ENCODE measurements around the gene CHRDL1.

Gene CHRDL1, protein sequence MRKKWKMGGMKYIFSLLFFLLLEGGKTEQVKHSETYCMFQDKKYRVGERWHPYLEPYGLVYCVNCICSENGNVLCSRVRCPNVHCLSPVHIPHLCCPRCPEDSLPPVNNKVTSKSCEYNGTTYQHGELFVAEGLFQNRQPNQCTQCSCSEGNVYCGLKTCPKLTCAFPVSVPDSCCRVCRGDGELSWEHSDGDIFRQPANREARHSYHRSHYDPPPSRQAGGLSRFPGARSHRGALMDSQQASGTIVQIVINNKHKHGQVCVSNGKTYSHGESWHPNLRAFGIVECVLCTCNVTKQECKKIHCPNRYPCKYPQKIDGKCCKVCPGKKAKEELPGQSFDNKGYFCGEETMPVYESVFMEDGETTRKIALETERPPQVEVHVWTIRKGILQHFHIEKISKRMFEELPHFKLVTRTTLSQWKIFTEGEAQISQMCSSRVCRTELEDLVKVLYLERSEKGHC

DNA sequence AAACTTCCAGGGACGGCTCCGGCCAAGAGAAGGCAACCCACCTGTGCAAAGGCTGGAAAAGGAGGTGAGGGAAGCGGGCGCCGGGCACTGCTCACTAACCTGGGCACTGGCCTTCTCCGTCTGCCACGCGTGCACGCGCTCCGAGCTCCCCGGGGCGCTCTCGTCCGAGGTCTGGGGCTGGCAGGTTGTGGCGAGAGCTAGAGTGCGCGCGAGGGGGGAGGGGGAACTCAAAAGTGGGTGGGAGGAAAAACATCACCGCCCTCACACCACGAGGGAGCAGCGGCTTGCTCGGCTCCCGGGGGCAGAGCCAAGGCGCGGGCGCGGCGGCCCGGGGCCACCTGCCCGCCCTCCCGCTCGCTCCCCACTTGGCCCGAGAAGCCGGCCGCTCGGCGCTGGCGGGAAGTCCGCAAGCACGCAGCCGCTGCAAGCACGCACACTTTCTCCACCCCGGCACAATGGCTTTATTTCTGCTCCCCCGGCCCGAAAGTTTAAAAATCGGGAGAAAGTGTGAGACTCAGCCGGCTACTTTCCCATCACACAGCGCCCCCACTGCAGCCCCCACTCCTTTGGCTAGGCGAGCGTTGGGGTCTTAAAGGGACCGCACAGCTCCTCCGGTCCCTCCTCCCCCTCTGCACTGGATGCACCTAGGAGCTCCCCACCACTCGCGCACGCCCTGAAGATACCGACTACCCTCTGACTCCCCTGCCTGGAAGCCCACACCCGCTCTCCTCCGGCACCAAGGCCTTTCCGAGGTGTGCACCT is at the start of gene CHRDL1:
Gene CHRDL1, minus strand, starts transcription at position 173 of the 762 bp plus-strand sequence. CDS start 3,636 bp downstream, outside the sequence.
- TF ChIP-seq GATA3 (IDR thresholded peaks at IDR 0.05; ENCODE audit: low read depth, low read length) = no peak
- TF ChIP-seq GATA2 (IDR thresholded peaks at IDR 0.05; ENCODE audit: low read depth, low read length) = no peak

DNA sequence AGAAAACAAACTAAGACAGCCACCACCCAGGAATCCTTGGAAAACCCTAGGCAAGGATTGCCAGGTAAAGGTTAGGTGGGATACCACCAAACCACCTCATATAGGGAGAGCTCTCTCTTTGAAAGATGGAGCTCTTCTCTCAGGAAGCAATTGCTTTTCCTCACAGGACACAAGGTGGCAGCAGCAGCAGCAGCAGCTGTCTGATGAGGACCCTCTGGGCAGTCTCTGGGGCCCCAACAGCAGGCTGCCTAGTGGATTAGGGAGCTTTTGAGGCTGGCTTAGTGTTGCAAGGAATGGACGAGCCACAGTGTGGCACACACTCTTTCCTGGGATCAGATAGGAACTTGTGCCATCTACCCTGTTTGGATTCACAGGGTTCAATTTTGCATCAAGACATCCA is 41.4 kb upstream of the CHRDL1 start:
- TF ChIP-seq GATA2 (IDR thresholded peaks at IDR 0.05; ENCODE audit: low read depth, low read length) (no peak), GATA3 (IDR thresholded peaks at IDR 0.05; ENCODE audit: low read depth, low read length) (no peak)

DNA sequence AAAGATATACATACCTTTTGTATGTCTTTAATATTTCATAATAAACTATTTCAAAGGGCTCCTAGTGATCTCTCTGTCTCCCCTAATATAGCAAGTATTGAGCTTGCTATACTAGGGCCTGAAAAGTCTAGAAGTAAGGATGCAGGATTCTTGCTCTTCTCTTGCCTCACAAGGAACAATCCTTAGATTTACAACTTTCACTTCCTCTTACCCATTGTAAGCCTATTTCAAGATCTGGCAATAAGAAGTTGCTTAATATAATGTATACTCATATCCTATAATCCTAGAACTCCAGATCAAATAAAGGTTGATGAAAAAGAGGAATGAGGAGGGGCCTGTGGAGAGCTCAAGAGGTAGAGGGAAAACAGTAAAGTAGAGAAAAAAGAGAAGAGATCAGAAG is 40.8 kb upstream of the CHRDL1 start:
- TF ChIP-seq GATA3 (IDR thresholded peaks at IDR 0.05; ENCODE audit: low read depth, low read length) (no peak), GATA2 (IDR thresholded peaks at IDR 0.05; ENCODE audit: low read depth, low read length) (no peak)

DNA sequence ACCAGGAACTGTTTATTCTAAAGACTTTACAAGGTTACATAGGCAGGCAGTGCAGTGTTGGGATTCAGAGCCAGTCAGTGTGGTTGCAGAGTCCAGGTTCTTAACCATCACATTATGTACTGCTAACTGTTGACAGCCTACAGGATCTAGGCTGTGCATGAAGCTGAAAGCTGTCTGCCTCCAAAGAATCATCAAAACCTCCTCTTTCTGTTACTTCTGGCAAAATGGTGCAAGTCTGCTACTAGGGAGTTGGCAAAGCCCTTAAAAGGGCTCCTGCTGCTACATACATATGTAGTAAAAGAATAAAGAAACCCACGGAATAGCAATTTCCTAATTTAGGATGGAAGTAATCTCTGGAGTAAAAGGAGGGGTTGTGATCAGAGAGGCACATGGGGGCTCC is 40.4 kb upstream of the CHRDL1 start:
- no peak for TF ChIP-seq GATA3 (IDR thresholded peaks at IDR 0.05; ENCODE audit: low read depth, low read length)
- TF ChIP-seq GATA2 (IDR thresholded peaks at IDR 0.05; ENCODE audit: low read depth, low read length) = no peak

DNA sequence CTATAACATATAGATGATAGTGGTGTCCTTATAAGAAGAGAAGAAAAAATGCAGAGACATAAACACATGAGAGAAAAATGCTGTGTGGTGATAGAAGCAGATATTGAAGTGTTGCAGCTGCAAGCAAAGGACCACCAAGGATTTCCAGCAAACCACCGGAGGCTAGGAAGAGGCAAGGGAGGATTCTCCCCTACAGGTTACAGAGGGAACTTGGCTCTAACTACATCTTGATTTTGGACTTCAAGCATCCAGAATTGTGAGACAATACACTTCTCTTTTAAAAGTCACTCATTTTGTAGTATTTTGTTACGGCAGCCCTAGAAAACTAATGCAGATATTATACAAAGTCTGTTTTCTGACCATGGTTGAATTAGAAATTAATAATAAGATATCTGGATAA is 30.4 kb upstream of the CHRDL1 start:
- TF ChIP-seq GATA3 (IDR thresholded peaks at IDR 0.05; ENCODE audit: low read depth, low read length) (no peak), GATA2 (IDR thresholded peaks at IDR 0.05; ENCODE audit: low read depth, low read length) (no peak)

DNA sequence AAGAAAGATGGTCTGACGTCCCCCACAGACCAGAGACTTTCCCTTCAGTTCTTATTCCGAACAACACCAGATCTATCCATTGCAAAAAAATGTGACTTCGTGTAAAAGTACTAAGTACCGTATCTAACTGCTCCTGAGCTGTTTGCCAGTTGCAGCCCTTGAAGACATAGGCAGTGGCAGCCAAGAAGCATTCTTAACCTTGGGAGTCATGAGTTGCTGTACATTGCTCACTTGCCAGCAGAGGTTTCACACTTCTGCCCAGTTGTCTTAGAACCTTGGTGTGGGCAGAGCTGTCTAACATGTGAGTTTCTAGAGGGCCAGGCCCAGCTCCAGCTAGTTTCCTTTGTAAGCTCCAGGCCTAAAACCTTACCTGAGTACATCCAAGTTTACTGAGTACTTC is 10.5 kb upstream of the CHRDL1 start:
- TF ChIP-seq GATA3 (IDR thresholded peaks at IDR 0.05; ENCODE audit: low read depth, low read length) (no peak), GATA2 (IDR thresholded peaks at IDR 0.05; ENCODE audit: low read depth, low read length) (no peak)

DNA sequence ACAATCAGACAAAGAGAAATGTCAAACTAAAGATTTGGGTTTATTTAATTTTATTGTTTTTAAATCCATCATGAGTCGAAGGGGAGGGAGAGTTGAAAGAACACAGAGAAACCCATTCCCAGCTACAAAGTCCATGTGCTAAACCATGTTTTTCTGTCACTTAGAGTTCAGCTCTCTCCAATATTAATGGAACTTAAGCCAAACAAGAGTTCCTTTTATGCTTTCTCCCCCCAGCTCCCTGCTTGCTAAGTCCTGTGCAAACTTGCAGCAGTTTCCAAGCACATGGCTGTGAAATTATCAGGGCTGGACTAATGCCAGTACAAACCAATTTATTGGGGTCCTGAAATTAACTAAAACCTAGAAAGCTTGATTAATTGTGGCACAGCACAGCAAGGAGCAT is 9.7 kb upstream of the CHRDL1 start:
- no peak for TF ChIP-seq GATA2 (IDR thresholded peaks at IDR 0.05; ENCODE audit: low read depth, low read length)
- no peak for TF ChIP-seq GATA3 (IDR thresholded peaks at IDR 0.05; ENCODE audit: low read depth, low read length)

DNA sequence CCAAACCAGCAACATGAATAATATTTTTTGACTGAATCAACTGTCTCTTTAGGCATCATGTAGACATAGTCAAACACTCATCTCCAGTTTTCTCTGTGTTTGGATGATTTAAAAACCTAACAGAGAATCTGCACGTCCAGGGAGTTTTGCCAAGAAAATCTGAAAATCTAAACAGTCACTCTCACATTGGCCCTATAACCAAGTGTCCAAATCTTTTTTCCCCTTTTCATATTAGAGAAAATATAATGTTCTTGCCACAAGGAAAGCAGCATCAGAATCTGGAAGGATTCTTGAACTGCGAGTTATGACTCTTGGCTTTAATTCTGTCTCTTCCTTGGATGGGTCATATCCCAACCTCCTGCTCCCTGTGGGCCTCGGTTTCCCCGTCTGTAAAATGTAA is 8.8 kb upstream of the CHRDL1 start:
- TF ChIP-seq GATA2 (IDR thresholded peaks at IDR 0.05; ENCODE audit: low read depth, low read length) (no peak), GATA3 (IDR thresholded peaks at IDR 0.05; ENCODE audit: low read depth, low read length) (no peak)

DNA sequence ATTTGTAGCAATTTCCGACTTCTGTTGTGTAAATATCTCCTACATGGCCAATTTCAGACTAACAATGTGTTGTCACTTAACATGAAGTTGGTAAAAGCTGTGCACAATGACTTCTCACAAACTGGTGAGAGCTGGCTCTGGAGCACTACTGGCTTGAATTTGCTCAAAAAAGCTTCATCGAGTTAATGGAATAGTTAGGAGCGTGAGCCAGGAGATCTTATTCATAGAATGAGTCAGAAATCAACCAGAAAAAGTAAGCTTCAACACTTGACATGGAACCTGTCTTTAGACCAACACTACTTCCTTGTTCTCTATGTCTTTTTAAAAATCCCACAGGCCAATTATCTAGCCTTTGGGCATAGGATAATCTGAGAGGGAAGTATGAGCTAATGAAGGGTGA is 7.9 kb upstream of the CHRDL1 start:
- TF ChIP-seq GATA3 (IDR thresholded peaks at IDR 0.05; ENCODE audit: low read depth, low read length) = no peak
- no peak for TF ChIP-seq GATA2 (IDR thresholded peaks at IDR 0.05; ENCODE audit: low read depth, low read length)

DNA sequence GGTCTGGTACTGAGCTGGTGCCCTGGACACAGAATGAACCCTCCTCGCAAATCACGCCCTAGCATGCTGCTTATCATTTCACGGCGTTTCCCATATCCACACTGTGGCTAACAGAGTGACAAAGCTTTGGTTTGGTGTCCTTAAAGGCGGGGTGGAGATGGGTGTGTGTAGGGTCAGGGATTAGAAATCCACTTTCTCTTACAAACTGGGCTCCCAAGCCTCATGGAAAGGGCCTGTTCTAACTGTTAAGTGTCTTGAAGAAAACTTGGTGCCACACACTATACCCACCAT is 735 bp upstream of the CHRDL1 start:
- no peak for TF ChIP-seq GATA2 (IDR thresholded peaks at IDR 0.05; ENCODE audit: low read depth, low read length)
- no peak for TF ChIP-seq GATA3 (IDR thresholded peaks at IDR 0.05; ENCODE audit: low read depth, low read length)

DNA sequence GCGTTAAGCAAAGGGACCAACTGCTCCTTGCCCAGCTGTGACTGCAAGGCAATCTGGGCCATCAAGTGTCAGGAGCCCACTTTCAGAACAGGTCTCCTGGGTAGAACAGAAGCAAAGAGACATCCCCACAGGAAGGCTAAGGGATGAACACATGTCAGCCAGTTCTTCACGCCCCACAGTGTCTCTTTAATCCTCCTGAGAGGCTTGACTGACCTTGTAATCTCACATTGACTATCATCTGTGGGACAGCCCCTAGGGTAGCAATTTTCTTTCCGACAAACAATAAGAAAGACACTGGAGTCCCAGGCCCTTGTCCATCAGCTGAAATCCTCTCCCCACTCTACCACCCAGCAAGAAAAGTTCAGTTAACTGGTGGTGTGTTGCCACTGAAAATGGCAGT is 1.0 kb downstream of the CHRDL1 start:
- no peak for TF ChIP-seq GATA2 (IDR thresholded peaks at IDR 0.05; ENCODE audit: low read depth, low read length)
- no peak for TF ChIP-seq GATA3 (IDR thresholded peaks at IDR 0.05; ENCODE audit: low read depth, low read length)

DNA sequence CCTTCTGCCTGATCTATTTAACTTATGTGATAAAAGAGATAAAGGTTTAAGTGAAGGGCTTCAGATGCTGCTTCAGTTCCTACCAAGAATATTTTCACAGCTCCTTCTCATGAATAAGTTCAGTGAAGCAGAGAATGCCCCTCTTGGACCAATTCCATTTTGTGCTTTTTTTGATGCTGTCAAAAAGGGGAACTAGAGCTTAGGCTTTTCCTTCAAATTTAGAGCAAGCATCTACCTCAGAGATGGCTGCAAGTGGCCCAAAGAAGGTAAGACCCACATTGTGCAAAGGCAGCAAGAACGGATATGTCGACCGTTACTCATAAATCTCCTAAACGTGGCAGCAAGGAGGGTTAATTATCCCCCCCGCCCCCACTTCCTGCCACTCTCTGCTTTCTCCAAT is 4.5 kb downstream of the CHRDL1 start:
- TF ChIP-seq GATA2 (IDR thresholded peaks at IDR 0.05; ENCODE audit: low read depth, low read length) = no peak
- TF ChIP-seq GATA3 (IDR thresholded peaks at IDR 0.05; ENCODE audit: low read depth, low read length) = no peak

DNA sequence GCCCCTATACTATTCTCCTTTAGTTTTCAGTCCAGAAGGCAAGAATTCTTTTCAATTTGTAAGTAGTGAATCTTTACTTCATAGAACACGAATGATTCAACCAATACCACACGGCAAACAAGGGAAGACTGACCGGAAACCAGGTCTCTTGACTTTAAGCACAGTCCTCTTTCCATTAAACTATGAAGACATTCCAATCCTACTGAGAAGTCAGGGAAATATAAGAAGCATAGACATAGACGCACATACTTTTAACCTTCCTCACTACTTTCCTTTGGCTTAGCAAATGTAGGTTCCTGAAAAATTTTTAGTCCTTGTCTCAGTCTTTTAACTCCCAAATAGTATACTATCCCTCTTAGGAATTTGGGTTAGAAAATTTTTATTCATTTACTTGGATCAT is 9.1 kb downstream of the CHRDL1 start:
- TF ChIP-seq GATA3 (IDR thresholded peaks at IDR 0.05; ENCODE audit: low read depth, low read length) (no peak), GATA2 (IDR thresholded peaks at IDR 0.05; ENCODE audit: low read depth, low read length) (no peak)

DNA sequence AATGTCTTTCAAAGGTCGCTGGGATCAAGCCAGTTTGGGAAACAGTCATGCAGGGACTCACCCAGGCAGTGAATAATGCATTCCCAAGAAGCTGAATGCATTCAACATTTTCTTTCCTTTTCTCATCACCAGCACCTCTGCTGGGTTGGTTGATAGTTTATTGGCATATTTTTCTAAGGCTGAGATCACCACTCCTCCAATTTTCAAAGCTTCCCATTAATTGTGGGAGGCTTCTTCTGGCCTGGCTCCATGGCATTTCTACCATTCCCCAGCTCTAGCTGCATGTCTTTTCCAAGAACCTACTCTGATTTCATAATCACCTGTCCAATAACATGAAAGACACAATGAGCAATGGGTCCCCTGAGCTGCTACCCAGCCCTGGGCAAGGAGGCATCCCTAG is 35.8 kb downstream of the CHRDL1 start:
- TF ChIP-seq GATA2 (IDR thresholded peaks at IDR 0.05; ENCODE audit: low read depth, low read length) = no peak
- TF ChIP-seq GATA3 (IDR thresholded peaks at IDR 0.05; ENCODE audit: low read depth, low read length) = no peak
